T-helper 1 cell treated with Interleukin-12 subunit alpha and Interleukin-12 subunit beta and Interleukin-4 antibody, amounts not matched to agents 30 ng/mL and 1 ng/mL, for 36 hours (primary cell): ENCODE data around the gene GTPBP4. TPM values are rescaled to one million over a fixed set of nuclear protein-coding genes. Genes with fewer than 3 reads are reported as not detected.
"Not testable (repeated sequence)": the region's sequence is repeated elsewhere in the genome, so short reads cannot be mapped to it uniquely, and the experiment has no call there.

Experiments
- intact Hi-C: fragments of 100-400 bp; cut with micrococcal nuclease; formaldehyde crosslinking; loops from one replicate; pipeline ENCODE4 v1.15.1; 2024
- total RNA-seq: library from RNA; stranded (reverse); gene quantifications from 2 replicates; pipeline ENCODE4 v1.2.3, GENCODE V29; 2022

Gene GTPBP4
- total RNA-seq, 1 donor from 2014 or later = 83.7 TPM

DNA sequence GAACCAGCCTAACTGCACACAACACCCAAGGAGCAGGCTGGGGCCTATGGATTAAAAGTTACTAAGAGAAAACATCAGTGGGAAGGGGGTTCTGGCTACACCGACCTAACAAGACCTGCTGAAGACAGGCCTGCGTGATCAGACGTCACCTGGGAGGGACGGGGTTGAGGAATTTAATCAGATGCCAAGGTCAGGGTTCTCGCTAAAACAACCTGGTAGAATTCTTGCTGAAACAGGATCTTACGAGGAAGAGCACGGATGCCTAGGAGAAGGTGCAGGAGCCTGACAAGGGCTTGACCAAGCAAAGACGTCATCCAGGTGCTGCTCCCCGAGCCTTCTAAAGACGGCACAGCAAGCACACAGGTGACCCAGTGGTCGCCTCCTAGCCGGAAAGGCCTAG is 35.9 kb downstream of the GTPBP4 start:
- intact Hi-C loops = no loop called here

DNA sequence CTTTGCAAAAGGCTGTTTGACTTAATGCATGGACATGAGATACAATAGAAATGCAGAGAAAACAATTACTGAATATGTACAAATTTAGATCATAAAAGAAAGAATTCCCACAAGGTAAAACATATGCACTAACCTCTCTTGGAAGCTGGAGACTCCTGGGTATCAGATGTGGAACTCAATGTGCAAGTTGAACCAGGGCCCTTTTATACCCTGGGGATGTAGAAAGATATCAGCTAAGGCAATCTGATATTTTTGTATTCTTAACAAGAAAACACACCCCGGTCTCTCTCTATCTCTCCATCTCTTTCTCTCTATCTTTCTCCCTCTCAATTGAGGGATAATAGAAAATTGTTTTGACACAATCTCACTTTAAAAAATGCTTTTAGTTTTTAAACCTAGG is 37.4 kb downstream of the GTPBP4 start, which contains the start of gene IDI2:
Gene IDI2, minus strand, starts transcription at position 177 of the 400 bp plus-strand sequence. CDS start 1,136 bp downstream, outside the sequence.
- intact Hi-C loops = no loop called here

DNA sequence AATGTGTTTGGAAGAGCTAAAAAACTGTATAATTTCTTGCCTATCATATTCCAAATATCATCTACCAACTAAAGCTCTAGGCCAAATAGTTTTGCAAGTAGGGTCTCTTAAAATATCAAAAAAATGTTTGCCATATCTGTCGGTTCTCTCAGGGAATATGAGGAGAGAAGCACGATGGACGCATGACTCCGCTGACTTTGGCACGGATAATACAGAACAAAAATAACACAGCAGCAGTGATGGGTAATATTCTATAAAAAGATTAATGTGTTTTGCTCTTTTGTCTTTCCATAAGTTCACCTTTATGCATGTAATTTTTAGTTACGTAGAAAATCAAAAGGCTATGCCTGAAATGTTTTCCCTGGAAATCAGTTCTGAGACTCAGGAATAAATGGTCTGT is 38.3 kb downstream of the GTPBP4 start:
- intact Hi-C loops = no loop called here

DNA sequence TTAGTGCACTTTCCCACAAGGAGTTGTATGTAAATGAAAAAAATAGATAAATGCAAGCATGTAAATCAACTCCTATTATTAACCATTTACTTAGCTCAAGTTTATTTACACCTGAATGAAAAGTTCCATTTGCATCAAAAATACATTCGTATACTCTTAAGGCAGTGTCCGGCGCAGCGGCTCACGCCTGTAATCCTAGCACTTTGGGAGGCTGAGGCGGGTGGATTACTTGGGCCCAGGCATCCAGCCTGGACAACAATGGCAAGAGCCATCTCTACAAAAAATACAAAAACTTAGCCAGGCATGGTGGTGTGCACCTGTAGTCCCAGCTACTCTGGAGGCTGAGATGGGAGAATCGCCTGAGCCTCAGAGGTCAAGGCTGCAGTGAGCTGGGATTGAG is 41.6 kb downstream of the GTPBP4 start:
- intact Hi-C loops = no loop called here

DNA sequence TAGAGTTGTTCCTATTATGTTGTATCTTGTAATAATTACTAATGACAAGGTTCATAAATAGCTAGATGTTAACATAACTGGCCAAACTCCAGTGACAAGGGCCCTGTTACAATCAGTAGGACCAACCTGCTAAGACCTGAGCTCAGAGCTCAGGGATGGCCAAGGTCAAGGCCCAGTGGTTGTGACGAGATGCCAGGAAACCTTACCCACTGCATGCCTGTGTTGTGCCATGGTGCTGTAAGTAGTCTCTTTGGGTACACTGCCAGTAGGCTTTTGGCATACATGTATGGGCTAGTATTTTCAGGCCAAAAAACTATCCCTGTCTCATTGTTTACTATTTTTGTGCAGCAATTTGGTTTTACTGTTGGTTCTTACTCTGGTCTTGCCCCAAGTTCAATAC is 45.4 kb downstream of the GTPBP4 start:
- intact Hi-C loops = no loop called here

DNA sequence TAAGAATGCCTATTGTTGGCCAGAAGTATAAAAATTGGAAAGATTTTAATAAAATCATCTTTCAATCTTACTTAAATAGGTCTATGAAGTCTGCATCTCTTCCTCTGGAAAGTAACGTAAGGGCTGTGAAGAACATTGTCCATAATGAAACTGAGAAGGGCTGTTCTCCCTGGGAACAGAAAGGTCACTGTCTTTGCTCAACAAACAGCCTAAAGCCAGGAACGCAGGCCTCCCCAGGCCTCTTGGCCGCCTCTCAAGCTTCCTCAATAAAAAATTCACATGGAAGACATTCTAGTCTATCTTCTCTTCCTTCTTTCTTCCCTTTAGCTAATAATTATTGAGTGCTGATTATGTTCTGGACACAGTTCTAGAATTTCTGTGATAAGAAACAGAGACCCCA is 46.5 kb downstream of the GTPBP4 start:
- intact Hi-C loops = no loop called here

DNA sequence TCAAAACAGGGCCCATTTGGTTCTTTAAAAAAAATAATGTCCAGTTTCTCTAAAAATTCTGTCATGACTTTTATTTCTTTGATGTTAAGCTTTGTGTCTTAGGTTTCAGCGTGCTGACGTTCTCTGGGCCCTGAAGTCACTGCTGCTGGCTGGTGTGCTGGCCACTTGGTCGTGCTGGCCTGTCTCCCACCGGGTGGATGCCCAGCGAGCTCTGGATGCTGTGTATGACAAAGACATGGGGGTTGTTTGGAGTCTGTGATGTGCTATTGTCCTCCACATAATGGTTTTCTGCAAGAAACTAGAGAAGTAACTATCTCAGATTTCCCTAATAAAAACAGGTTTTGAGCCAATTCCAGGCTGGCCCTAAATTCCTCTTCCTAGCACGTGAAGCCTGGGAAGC is 47.0 kb downstream of the GTPBP4 start:
- intact Hi-C loops = no loop called here

DNA sequence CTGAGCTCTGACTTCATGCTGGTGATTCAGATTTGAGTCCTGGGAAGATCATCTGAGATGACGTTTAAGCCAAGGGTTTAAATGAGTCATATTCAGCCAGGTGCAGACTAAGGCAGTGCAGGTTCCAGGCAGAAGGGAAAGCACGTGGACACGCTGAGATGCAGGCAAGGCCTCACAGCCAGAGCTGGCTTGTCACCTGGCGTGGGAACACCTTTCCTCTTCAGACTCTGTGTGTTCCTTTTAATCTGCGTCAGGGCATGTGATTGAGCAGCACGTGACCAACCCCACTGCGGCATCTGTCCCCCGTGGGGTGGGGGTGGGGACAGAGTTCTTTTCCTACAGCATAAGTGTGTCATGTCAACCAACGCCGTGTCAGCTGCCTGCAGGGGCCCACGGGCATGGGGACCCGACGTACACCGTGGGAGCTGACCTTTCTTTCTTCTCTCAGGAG is 48.1 kb downstream of the GTPBP4 start:
- intact Hi-C loops = no loop called here

DNA sequence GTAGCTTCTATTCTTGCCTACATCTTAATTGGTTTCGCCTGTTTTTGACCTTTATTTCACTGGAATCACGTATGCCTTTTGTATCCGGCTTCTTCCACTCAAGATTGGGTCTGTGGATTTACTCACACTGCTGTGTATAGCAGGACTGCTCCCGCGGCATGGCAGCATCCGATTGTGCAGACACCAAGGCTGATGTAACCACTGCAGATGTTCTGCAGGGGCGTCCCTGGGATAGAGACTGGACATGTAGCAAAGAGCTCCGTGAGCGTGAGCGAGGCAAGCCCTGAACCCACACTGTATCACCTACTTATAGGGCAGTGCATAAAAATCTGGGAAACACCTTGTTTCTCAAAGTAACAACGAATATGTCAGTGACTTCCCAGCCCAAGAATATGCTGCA is 48.9 kb downstream of the GTPBP4 start:
- intact Hi-C loops = no loop called here

DNA sequence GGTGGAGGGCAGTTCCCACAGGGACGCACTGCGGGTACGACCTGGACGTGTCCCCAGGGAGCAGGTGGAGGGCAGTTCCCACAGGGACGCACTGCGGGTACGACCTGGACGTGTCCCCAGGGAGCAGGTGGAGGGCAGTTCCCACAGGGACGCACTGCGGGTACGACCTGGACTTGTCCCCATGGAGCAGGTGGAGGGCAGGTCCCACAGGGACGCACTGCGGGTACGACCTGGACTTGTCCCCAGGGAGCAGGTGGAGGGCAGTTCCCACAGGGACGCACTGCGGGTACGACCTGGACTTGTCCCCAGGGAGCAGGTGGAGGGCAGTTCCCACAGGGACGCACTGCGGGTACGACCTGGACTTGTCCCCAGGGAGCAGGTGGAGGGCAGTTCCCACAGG is 50.5 kb downstream of the GTPBP4 start:
- intact Hi-C loops = not testable (repeated sequence)

DNA sequence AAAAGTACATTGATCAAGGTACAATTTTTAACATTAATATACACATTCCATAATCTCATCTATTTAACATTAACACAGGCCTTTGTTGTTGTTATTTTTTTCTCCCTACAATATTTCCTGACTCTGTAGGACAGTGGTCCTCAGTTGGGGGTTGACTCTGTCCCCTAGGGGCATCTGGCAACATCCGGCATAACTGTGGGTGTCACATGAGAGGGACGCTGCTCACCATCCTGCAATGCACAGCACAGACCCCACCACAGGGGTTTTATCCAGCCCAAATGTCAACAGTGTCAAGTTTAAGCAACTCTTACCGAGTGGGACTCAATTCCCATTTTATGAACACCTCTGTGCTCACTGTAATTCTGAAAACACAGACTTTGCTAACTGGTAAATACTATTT is 51.9 kb downstream of the GTPBP4 start:
- intact Hi-C loops = no loop called here

DNA sequence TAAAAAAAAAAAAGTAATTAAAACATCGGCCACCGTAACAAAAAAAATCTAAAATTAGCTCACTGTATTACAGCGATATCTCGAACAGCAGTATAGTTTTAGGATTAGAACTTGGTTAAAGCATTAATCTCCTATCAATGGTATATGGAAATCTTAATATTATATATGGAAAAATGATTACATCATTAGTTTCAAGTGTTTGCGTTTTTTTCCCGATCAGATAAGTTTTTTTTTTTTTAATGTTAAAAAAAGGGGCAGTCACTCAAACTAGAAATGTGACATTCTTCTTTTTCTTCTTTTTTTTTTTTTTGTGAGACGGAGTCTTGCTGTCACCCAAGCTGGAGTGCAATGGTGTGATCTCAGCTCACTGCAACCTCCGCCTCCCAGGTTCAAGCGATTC is 53.3 kb downstream of the GTPBP4 start:
- intact Hi-C loops = no loop called here

DNA sequence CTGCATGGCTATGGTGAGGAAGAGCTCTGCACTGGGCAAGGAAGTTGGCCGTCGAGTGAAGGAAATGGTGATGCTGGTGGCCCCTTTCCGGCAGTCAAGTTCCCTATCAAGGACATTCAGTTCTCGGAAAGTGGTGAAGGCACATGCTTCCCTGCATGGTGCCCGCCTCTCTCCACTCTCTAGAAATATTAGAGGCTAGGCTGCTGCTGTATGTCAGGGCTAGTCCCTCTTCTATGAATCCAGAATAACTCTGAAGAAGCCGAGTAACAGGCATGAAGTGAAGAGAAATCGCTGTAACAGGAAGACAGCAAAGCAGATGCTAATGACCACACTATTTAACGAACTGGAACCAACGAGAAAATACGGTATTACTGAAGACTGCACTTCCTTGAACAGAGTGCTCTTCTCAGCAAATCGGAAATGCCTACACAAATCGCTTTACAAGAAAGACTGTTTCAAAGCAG is 55.3 kb downstream of the GTPBP4 start:
- intact Hi-C loops = loop anchor here (1.0 to 2.0 kb wide), 2 partner anchors 27 to 55 kb away; partner anchors contain the start of gene GTPBP4

DNA sequence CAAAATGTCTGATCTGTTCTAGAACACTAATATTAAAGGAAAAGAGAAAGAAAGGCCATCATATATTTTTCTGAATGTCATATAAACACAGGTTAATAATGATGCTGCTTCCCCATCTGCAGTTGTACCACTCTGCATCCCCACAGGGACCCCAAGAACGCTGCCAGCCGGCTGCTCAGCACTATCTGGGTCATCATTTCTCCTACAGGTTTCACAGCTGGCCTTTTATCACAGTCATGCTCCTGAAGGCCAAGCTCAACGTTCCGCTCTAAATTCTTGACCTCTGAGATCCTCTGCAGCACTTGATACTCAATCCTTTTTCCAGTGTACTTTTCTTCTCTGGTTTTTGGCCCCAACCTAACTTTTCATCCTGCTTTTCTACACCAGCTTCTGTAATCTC is 55.9 kb downstream of the GTPBP4 start:
- intact Hi-C loops = no loop called here

DNA sequence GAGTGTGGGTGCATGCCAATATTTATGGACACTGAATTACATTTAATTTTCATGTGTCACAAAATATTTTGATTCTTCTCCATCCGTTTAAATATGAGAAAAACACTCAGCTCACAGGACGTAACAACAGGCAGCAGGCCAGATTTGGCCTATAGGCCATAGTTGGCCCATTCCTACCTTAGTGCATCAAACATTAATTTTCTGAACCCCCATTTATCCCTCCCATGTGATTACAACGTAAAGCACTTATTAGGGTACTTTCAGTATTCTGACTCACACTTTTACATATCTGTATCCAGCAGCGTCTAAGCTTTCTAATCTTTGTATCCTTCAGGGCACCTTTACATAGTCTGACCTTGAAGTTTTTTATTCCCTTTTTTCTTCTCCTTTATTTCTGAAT is 56.7 kb downstream of the GTPBP4 start:
- intact Hi-C loops = loop anchor here (5.0 kb wide), 1 partner anchor 908 kb away; the partner anchor contains the start of gene ZMYND11

DNA sequence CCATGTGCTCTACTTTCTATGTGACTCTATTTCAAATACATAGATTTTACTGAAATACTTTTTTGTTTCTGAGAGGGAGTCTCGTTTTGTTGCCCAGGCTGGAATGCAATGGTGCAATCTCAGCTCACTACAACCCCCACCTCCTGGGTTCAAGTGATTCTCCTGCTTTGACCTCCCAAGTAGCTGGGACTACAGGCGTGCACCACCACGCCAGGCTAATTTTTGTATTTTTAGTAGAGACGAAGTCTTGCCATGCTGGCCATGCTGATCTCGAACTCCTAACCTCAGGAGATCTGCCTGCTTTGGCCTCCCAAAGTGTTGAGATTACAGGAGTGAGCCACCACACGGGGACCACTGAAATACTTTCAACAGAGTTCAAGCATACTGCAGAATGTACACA is 57.2 kb downstream of the GTPBP4 start:
- intact Hi-C loops = loop anchor here (5.0 kb wide), 1 partner anchor 908 kb away; the partner anchor contains the start of gene ZMYND11

DNA sequence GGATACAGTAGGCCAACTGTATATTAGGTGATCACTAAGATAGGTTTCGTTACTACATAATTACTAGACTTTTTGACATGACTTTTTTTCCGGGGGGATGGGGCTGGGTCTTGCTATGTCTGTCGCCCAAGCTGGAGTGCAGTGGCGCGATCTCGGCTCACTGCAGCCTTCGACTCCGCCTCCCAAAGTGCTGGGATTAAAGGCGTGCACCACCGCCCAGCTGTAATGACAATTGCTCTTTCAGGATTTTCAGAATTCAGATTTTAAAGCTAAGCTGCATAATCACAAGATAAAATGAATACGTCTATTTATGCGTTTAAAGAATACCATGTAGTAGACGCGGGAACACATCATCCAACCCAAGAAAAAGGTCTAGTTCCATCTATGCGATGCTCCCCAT is 59.7 kb downstream of the GTPBP4 start:
- intact Hi-C loops = loop anchor here (1.0 to 5.0 kb wide), 2 partner anchors 8 to 911 kb away; partner anchors contain the start of genes WDR37 and ZMYND11

DNA sequence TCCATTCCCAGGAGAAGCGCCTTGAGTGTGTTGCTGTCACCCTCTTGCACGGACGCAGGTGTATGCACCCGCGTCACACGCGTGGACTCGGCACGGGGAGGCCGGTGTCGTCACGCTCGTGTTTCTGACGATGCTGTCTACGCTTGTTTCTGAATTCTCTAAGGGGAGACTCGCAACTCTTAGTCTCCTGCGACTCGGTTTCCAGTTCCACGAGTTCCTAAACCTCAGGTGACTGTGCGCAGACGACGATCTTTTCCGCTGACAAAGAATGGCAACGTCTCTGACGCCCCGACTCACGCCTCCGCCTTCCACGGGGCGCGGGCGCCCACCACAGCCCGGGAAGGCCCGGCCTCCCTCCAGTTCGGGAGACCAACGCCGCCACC is 60.1 kb downstream of the GTPBP4 start:
- intact Hi-C loops = loop anchor here (1.0 to 5.0 kb wide), 2 partner anchors 8 to 911 kb away; partner anchors contain the start of genes WDR37 and ZMYND11

DNA sequence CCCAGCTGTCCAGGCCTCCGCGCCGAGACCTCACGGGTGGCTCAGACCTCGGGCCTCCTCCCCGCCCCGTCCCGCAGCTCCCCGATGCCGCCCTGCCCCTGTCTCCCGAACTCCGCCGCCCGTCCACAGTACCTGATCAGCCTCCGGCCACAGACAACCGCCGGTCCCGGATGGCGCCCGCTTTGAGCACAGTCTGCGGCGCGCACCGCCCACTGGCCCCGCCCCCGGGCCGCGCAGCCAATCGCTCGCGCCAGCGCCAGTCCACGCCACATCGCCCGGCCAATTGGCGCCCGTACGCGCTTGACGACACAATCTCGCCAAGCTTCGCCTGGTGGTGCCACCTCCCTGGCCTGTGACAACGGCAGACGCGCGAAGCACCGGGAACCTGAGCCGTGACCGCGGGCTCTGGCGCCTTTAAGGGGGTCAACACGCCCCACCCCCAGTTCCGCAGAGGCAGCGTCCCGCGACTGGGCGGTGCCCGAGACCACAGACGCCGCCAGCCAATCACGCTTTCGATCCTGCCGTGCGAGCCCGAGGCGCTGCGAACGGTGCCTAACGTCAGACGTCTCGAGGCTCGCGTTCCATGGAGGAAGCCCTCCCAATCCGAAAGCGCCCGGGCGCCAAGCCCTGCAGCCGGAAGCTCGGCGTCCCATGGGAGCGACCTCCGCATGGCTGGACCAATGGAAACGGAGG is 60.6 kb downstream of the GTPBP4 start, which contains the start of gene IDI1:
Gene IDI1, minus strand, starts transcription at position 388 of the 693 bp plus-strand sequence. Its CDS starts 116 bp downstream, at position 272.
- intact Hi-C loops = loop anchor here (1.0 to 5.0 kb wide), 5 partner anchors 7 to 912 kb away; partner anchors contain the start of genes GTPBP4, LARP4B, WDR37 and ZMYND11

DNA sequence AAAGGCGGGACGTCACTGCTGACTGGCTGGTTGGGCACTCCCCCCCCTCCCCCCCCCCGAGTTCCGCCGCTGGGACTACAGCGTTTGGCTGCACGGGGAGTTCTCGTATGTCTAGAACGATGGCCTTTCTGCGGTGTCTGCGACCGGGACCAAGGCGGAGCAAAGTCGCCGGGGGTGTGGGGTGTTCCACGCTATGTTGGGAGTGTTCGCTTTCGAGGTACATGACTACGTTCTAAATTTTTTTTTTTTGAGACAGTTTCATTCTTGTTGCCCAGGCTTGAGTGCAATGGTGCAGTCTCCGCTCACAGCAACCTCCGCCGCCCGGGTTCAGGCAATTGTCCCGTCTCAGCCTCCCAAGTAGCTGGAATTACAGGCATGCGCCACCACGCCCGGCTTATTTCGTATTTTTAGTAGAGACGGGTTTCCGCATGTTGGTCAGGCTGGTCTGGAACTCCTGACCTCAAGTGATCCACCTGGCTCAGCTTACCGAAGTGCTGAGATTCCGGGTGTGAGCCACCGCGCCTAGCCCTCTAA is 61.3 kb downstream of the GTPBP4 start:
- intact Hi-C loops = loop anchor here (1.0 to 5.0 kb wide), 4 partner anchors 61 to 912 kb away; partner anchors contain the start of genes GTPBP4, LARP4B and ZMYND11

DNA sequence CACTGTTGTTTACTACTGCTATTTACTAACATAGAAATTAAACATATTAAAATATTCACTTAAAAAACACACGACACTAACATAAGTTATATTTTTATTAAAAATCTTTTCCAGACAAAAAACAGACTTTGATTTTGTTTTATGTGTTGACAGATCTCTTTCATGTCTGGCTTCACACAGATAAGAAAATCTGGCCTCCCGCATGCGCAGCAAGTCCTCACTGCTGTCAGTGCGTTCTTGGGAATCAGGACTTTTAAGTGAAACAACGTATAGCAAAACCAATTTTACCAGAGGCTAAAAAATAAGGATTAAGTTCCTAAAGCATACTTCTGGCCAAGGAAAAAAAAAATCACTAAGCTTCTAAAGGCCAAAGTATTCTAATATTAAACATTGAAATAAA is 61.9 kb downstream of the GTPBP4 start:
- intact Hi-C loops = no loop called here

DNA sequence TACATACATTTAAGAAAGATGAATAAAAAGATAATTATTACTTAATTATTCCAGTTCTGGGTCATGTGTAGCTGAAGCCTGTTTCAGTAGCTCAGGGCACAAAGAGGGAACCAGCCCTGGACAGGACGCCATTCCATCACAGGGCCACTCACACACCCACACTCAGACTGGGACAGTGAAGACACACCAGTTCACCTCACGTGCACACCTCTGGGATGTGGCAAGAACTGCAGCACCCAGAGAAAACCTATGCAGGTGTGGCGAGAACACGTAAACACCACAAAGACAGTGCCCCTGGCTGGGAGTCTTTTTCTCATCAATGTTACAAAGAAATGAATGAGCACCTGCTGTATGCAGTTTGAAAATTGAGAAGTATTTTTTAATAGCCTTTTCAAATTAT is 62.3 kb downstream of the GTPBP4 start:
- intact Hi-C loops = no loop called here
